ENCODE results near the gene HIVEP2. TPM values are rescaled to one million over a fixed set of nuclear protein-coding genes. Genes with fewer than 3 reads are reported as not detected.

HIVEP2 gene
- total RNA-seq, 1 experiment from 2014 or later: 4.2 TPM

- Histone ChIP-seq H4K5ac (ENCODE audit: insufficient read length, low read depth, low read length) (no peak overlapping the region), H2BK5ac (ENCODE audit: insufficient read length, low read length) (no peak overlapping the region), H3K27me3 (ENCODE audit: insufficient read depth, low read length) (no peaks in the 10 kb centered on the region), H4K8ac (replicated peaks; ENCODE audit: insufficient read length, low read depth, low read length) (no peak overlapping the region), H2AFZ (ENCODE audit: low read length) (no peak overlapping the region), H2BK20ac (ENCODE audit: low read depth, low read length, poor library complexity, severe bottlenecking) (no peak overlapping the region), H2AK5ac (ENCODE audit: insufficient read length, low read length) (no peak overlapping the region), H2BK120ac (ENCODE audit: low read depth, low read length, poor library complexity, severe bottlenecking) (no peak overlapping the region), H4K20me1 (ENCODE audit: control insufficient read depth, insufficient read depth, insufficient read length) (no peaks in the 10 kb centered on the region), H3K4ac (ENCODE audit: low read depth, low read length) (no peak overlapping the region), H3K4me2 (ENCODE audit: insufficient read depth, insufficient read length, low read length) (no peak overlapping the region), H2BK15ac (ENCODE audit: low read depth, low read length) (no peak overlapping the region), H3K14ac (ENCODE audit: insufficient read depth, low read length) (no peak overlapping the region), H3T11ph (ENCODE audit: low read length) (no peak overlapping the region), H3K56ac (ENCODE audit: insufficient read length, low read depth, low read length) (no peak overlapping the region), H4K91ac (ENCODE audit: insufficient read length, low read depth, low read length) (no peak overlapping the region), H3K79me2 (ENCODE audit: insufficient read depth, low read length) (no peaks in the 10 kb centered on the region), H3K4me1 (ENCODE audit: insufficient read depth, low read length) (peaks cover 9% of the 10 kb centered on the region), H3K9me3 (ENCODE audit: control insufficient read depth, low read depth, low read length) (no peaks in the 10 kb centered on the region), H2BK12ac (ENCODE audit: insufficient read length, low read depth, low read length) (no peak overlapping the region), H3K23me2 (ENCODE audit: insufficient read length, low read depth, low read length, poor library complexity, severe bottlenecking) (no peaks in the 10 kb centered on the region), H3K27ac (ENCODE audit: insufficient read length, low read depth, low read length) (no peak overlapping the region), H3K9ac (ENCODE audit: extremely low read depth, insufficient read length, low read length) (no peak overlapping the region), H3K18ac (ENCODE audit: insufficient read length, low read depth, low read length) (no peak overlapping the region), H3K23ac (ENCODE audit: insufficient read length, low read depth, low read length) (no peak overlapping the region), H3K79me1 (ENCODE audit: insufficient read depth, low read depth, low read length, poor library complexity, severe bottlenecking) (peaks cover 2% of the 10 kb centered on the region)
- Mint-ChIP-seq H3K4me1 (peaks cover 40 to 44% of the 10 kb centered on the region in 2 experiments), H3K4me3 (no peak overlapping the region), H3K27me3 (ENCODE audit: low read depth) (no peaks in the 10 kb centered on the region), H3K9me3 (no peaks in the 10 kb centered on the region), H3K27ac (no peak overlapping the region; a peak in 1 of 7 replicates), H3K36me3 (ENCODE audit: insufficient read depth in 1 of 3, low read depth in 3 of 3) (no peaks in the 10 kb centered on the region)
- WGBS (ENCODE audit: extremely low coverage, insufficient read length, low lambda C conversion rate): no CpG with 5 or more reads among the region's 3 CpGs
- no peak for DNase-seq
- TF ChIP-seq, protein P1, sequence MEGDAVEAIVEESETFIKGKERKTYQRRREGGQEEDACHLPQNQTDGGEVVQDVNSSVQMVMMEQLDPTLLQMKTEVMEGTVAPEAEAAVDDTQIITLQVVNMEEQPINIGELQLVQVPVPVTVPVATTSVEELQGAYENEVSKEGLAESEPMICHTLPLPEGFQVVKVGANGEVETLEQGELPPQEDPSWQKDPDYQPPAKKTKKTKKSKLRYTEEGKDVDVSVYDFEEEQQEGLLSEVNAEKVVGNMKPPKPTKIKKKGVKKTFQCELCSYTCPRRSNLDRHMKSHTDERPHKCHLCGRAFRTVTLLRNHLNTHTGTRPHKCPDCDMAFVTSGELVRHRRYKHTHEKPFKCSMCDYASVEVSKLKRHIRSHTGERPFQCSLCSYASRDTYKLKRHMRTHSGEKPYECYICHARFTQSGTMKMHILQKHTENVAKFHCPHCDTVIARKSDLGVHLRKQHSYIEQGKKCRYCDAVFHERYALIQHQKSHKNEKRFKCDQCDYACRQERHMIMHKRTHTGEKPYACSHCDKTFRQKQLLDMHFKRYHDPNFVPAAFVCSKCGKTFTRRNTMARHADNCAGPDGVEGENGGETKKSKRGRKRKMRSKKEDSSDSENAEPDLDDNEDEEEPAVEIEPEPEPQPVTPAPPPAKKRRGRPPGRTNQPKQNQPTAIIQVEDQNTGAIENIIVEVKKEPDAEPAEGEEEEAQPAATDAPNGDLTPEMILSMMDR (conservative IDR thresholded peaks at IDR 0.05): no peak
Measured at GRCh38 chr6:142848976-142849375, 96.0 kb downstream of the HIVEP2 start.
